GM21723 (cell line): Measurements from ENCODE around the gene KLHL1.

ENCODE experiments used
- ATAC-seq: cut with Tn5 transposase; IDR thresholded peaks from one replicate; pipeline ENCODE4 v1.9.1; 2021; ENCODE audit warnings: mild to moderate bottlenecking, moderate library complexity; ENCODE audit not compliant: unreplicated experiment

Gene KLHL1

DNA sequence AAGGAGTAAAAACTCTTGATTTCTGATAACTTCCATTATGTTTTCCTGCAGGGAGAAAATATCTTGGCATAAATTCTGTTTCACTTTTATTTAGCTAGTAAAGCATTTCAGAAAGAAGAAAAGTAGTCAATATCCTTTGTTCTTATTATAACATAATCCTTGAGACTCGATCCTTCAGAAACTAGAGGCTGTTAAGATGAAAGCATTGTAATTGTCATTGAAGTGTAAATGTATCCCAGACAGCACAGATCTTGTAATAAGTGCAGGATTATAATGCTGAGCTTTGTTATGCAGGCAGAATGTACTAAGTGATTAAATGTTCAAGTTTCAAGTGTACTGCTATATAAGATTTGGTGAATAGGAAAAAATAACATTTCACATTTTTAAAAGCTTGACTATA is 225.8 kb downstream of the KLHL1 start:
- ATAC-seq = no peak

DNA sequence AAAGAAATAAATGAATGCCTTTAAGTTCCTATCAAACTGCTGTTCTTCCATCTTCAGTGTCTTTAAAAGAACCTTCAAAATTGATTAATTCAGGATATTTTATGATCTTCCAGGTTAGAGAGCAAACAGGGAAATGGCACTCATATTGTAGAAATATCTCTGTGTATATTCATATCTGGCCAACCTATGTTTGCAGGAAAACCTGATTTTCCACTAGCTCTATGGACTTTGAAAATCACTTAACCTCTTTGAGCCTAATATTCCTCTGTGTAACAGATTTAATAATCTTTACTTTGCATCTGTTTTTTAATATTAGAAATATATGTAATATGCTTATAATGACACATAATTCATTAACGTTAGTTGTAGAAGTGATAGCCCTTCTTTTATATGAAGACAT is 228.3 kb downstream of the KLHL1 start:
- no peak for ATAC-seq

DNA sequence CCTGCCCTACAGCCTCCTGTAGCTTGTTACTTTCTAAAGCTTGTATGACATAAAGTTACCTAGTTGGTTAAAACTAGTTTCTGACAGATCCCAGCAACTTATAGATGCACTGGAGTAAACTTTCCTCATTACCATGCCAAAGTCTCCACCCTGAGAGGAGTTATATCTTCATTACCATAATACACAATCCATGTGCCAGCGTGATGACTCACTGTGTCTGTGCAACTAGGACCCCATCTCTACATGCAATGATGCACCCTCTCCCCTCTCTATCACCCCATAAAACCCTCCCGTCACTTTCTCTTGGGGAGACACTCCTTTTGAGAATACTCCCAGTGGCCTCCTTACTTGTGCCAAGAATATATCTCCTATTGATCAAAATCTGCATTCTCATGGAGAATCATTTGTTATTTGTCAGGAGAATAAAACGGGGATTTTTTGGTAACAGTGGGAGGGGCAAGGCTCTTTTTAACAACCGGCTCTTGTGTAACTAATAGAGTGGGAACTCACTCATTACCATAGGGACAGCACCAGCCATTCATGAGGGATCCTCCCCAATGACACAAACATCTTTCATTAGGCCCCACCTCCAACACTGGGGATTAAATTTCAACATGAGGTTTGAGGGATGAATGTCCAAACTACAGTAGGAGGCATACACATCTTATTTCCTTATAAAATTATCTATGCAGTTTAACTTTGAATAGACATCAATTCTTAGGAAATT is 235.8 kb downstream of the KLHL1 start:
- ATAC-seq = no peak

DNA sequence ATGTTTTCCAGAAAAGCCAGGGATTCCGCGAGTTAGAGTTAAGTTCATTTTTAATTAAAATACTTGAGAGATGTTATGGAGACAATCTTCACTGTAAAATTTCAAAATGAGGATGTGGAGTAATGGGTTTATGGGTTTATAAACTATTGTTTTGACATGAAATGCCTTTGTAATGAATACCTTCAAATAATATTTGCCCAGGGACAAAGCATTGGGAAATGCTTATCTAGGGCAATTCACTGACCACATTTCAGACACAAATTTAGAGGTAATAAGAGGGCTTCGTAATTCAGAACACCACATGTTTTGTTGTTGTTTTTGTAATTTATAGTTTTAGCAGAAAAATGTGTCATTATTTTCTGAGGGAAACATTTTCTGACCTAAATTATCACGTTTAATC is 241.7 kb downstream of the KLHL1 start:
- ATAC-seq = no peak

DNA sequence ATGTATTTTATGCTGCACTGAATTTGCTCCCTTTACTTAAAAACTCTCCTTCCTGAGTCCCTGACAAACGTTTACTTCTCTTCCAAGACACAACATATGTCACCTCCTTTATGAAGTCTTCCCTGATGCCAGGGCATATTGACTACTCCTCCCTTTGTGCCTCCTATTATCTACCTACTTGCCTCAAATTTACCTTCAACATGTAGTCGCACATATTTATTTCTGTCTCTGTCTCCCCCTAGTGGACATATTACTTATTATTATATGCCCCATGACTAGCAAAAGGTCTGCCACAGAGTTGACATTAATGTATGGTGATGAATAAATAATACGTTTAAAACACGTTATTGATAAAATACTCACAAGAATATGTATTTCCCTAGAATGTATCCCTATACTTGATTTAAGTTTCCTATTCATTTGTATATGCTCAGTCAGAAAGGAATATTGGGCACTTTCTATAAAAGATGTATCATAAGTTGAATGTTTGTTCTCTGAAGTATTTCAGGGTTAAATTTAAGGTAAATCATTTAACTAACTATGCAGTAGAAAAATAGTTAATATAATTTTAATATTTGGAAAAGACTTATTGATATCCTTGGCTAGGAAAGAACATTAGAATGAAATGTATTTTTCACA is 250.9 kb downstream of the KLHL1 start:
- peak; percentile 86 for ATAC-seq

DNA sequence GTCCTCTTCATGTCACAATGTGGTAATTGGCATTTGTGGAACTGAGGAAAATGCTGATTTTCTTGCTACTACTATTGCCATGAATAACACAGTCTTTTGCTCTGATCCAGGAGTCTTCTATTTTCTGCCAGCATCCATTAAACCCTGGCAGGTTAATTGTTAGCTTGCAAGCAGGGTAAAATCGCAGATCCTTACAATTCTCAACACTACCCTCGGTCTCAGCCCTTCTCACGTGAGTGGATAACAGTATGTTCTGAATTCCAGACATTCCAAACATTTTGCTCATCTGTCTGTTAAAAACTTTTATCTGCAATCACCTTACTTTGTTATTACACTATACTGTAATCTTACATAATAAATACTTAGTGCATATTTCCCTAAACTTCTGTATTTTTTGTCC is 251.9 kb downstream of the KLHL1 start:
- no peak for ATAC-seq

DNA sequence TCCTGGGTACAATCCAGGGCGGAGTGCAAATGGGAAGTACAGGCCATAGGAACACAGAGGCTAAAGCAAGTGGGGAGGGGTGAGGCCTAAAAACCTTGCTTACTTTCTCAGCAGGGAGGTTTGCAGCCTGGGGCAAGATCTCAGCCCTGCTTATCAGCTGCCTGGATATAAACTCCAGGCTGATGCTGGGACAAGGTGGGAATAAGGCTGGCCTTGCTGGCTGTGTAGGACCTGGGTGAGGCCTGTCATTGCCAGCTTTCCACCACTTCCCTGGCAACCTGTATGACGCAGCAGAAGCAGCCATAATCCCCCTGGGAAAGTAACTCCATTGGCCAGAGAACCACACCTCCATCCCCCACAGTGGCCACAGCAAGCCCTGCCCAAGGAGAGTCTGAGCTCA is 279.7 kb downstream of the KLHL1 start:
- no peak for ATAC-seq

DNA sequence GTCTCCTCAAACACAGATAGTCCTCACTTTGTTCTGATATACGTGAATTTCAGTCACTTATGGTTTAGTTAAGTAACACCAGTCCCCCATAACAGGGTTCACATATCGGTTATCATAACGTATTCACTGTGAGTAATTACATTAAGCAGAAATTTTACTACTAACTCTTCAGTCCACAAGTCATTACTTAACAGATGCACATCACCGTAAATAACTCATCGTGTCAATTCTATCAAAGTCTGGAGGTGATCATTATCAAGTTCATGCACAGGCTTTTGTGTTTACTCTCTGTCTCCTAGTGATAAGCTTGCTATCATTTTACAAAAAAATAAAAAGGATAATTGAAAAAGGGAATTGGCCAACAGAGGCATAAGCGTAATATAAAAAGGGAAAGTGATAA is 288.1 kb downstream of the KLHL1 start:
- no peak for ATAC-seq

DNA sequence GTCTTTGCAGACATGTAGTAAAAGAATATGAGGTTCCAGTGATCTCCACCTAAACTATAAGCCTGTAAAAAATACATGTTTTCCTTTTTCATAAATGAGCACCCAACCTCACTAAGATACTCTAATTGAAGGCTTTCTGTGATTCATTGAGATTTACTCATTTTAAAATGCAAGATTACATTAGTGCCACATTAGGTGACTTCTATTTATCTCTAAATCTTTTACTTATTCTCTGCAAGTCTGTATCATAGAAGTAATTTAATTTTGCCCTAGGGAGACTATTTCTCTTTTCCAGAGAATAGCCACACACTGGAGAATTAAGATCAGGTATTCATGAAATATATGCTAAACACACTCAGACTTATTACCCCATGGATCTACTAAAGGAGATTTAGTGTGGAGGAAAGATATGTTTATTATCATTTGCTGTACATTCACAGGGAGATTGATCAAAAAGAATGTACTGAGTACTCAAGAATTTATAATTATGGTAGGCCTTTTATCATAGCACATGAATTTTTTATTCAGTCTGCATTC is 290.9 kb downstream of the KLHL1 start:
- no peak for ATAC-seq

DNA sequence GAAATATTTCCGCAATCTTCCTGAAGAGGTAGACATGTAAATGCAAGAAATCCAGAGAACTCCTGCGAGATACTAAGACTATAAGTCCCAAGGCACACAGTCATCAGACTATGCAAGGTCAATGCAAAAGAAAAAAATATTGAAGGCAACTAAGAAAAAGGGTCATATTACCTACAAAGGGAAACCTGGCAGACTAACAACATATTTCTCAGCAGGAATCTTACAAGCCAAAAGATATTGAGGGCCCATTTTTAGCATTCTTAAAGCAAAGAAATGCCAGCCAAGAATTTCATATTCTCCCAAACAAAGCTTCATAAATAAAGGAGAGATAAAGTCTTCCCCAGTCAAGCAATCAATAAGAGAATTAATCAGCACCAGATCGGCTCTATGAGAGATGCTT is 299.1 kb downstream of the KLHL1 start:
- ATAC-seq = no peak

DNA sequence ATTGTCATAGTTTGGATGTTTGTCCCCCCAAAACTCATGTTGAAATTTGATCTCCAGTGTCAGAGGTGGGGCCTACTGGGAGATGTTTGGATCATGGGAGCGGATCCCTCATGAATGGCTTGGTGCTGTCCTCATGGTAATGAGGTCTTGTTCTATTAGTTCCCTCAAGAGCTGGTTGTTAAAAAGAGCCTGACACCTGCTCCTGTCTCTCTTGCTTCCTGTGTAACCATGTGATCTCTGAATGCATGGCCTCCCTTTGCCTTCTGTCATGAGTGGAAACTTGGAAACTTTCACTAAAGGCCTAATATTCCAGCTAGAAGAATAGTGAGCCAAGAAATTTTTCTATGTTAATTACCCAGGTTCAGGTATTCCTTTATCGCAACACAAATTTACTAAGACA is 312.0 kb downstream of the KLHL1 start:
- ATAC-seq = no peak

DNA sequence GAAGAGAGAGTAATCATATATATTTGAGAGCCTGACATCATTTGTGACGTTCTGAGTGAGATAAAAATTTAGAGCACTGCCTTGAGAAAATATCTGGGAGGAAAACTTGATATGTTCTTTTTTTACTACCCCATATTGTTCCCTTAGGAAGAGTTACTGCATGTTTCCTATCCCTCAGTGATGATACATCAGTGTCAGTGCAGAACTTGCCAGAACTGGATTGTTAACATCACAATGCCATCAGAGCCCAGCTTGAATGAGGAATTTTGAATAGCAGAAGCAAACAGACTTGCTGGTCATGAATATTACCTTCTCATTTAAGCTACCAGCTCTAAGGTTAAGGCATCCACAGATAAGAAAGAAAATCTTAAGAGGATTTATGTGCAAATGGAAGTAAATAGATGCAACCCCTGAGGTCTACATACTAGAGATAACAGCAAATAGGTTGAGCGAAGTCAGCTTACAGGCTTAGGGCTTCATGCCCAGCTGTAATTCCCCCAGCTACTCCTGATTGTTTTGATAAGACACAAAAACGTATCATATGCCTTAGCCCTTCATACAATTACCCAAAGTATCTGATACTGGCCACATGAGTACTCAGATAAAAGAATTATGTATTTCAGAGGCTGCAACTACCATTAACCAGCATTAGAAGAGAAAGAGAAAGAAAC is 314.3 kb downstream of the KLHL1 start:
- no peak for ATAC-seq

DNA sequence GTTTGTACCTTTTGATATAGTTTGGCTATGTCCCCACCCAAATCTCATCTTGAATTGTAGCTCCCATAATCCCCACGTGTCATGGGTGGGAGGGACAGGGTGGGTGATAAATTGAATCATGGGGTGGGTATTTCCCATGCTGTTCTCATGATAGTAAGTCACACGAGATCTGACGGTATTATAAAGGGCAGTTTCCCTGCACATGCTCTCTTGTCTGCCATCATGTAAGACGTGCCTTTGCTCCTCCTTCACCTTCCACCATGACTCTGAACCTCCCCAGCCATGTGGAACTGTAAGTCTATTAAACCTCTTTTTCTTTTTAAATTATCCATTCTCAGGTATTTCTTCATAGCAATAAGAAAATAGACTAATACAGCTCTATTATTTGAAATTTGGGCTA is 331.3 kb downstream of the KLHL1 start:
- no peak for ATAC-seq

DNA sequence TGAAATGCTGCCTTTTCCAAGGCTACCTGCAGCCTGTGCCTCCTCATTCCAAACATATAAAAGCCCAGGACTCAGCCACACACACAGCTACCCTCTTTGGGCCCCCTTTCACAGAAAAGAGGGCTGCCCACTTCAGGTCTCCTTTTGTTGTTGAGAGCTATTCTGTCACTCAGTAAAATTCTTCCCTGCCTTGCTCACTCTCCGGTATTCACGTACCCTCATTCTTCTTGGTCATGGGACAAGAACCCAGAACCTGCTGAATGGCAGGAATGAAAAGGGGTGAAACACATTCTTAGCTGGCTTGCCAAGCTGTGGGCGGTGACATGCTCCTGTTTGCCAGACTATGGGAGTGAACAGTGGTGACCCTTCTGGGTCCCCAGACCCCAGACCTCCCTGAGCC is 338.6 kb downstream of the KLHL1 start:
- no peak for ATAC-seq

DNA sequence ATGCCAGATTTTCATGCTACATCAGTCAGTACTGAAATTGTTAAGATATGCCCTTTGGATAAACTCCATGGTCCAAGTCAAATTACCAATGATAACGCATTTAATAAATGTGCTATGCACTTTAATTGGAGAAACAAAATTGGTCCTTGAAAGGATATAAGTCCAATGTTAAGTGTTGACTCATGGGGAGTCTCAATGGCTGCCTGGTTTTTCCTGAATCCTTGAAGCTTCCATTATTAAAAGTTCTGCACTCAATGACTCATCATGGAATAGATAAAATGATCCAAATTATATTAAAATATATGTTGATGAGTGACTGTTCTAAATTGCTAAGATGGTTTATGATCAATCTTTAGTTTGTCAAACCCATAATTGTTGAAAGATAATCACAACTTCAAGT is 346.7 kb downstream of the KLHL1 start:
- no peak for ATAC-seq

DNA sequence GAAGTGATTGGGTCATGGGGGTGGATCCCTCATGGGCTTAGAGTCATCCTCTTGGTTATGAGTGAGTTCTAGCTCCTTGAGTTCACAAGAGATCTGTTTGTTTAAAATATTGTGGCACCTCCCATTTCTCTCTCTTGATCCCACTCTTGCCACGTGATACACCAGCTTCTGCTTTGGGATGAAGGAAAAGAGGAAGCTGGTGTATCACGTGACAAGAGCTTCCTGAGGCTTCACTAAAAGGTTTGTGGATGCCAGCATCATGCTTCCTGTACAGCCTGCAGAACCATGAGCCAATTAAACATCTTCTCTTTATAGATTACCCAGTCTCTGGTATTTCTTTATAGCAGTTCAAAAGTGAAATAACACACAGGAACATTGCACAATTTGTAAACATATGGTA is 353.2 kb downstream of the KLHL1 start:
- no peak for ATAC-seq

DNA sequence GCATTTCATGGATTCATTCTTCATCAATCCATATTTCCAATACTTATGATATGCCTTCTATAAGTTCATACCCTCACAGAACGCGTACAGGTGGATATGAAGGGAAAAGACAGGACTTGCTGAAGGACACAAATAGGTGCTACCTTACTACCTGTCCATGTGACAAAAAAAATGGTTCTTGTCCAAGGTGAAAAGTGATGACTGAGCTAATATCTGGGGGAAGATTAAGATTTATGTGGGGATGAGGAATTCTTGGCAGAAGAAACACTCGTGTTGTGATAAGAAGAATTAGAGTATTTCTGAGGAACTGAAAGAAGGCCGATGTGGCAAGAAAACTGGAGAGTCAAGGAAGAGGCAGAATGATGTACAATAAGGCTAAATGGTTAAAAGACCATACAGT is 357.0 kb downstream of the KLHL1 start:
- no peak for ATAC-seq

DNA sequence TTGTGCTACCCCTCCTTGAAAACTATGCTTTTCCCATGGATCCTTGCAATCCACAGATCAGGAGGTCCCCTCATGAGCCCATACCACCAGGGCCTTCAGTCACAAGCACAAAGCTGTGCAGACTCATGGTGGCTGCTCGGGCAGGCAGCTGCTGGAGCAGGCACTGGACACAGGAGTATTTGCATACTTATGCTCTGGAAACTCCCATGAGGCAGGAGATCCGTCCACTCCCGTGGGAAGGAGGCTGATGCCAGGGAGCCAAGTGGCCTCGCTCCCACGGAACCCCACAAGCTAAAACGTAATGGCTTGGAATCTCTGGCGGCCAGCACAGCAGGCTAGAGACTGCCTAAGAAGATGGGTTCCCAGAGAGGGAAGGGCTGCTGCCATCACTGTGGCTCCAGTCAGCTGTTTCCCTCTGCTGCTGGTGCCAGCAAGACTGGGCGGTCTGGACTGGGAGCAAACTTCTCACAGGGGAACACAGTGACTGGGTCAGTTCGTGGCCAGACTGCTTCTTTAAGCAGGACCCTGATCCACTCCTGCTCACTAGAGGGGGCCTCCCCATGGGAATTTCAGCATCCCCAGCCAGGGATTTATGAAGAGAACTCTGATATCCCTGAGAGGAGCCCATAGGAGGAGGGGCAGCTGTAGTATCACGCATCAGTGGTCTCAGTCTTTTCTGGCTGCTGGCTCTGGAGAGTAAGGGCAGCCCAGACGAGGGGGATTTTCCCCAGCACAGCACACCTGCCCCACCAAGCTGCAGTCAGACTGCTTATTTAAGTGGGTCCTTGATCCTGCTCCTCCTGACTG is 370.9 kb downstream of the KLHL1 start:
- no peak for ATAC-seq

DNA sequence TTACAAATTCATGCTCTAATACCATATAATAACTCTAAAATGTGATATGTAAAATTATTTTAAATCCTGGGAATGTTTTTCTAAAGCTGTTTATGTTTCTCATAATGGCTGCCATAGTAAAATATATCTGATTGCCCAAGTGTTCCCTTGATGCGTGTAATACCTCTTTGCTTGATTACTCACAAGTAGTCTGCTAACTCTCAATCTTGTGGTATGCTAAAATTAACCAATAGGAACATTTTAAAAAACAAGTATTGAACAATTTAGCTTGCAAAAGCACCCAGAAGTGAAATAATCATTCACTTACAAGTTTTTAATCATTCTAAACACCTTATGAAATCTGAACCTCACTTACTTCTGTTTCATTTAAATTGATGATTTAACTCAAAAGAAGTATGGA is 386.6 kb downstream of the KLHL1 start:
- no peak for ATAC-seq

DNA sequence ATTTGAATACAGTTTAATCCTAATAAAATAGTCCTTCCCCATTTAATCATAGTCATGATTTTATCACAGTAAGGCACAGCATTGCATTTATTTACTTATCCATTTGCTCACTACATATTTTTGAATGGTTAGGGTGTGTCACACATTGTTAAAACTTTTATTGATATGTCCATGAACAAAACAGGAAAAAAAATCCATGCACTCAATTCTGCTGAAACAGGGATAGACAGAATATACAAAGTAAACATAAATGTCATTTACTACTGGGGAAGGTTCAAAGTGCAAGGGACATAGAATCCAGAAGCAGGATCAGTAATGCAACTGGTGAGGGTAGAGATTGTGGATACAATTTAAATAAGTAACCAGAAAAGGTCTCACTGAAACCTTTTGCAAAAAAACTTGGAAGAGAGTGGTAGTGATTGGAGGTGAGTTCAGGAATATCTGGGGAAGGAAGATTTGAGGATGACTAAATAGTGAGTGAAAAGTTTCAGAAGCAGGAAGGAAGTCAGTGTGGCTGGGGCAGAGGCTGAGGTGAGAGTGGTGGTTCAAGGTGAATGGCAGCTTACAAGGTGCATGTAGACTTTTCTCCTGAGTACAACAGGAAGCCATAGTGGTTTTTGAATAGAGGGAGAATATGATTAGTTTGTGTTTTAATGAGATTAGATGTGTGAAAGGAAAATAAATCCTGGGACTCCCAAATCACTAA is 387.8 kb downstream of the KLHL1 start:
- no peak for ATAC-seq

DNA sequence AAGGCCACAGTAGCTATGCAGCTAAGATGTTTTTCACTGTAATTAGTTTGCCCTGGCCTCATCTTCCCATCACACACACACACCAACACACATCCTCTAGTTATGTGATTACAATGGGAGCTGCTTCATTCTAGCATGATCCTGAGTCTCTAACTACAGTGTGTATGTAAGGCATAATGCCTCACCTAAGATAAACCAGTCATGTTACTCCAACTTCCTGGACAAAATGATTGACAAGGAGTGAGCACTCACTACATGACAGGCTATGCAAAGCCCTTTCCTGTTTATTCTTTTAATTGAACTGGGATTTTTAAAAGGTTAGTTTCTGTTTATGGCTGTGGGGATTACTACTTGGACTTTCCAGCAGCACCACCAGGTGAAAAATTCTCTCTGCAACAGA is 401.4 kb downstream of the KLHL1 start:
- ATAC-seq = no peak
